Astrocyte of the cerebellum (primary cell): ENCODE results near the gene CASP10.

ENCODE experiments used
- DNase-seq: peaks from one replicate; pipeline ENCODE4 v3.0.0-alpha.2; 2011; ENCODE audit warnings: low read depth
- H3K4me3 ChIP-seq: 2 replicates; pipeline ENCODE4 v1.5.1; 2011; ENCODE audit warnings: mild to moderate bottlenecking, low read depth, low read length, moderate library complexity
- CTCF ChIP-seq: IDR thresholded peaks from 2 replicates; pipeline ENCODE4 v1.5.1; 2012; ENCODE audit warnings: low read length, low read depth, moderate library complexity, mild to moderate bottlenecking; ENCODE audit errors: missing control alignments
- in situ Hi-C: cut with HindIII; loops from 2 replicates; pipeline ENCODE4 v1.10.0; 2017; ENCODE audit warnings: low sequenced_read_pairs

The CASP10 gene

GRCh38 chr2:201264472-201265173 lies 81.7 kb downstream of the CASP10 start:
- no peak overlapping the region for H3K4me3 ChIP-seq
- no peak for TF ChIP-seq CTCF
- in situ Hi-C loops: no loop called here
- DNase-seq: no peak

GRCh38 chr2:201266629-201267028 lies 83.7 kb downstream of the CASP10 start:
- no peak overlapping the region for H3K4me3 ChIP-seq
- no peak for TF ChIP-seq CTCF
- DNase-seq: no peak
- in situ Hi-C loops: no loop called here

GRCh38 chr2:201267278-201268030 lies 84.5 kb downstream of the CASP10 start:
- H3K4me3 ChIP-seq: no peak overlapping the region
- TF ChIP-seq CTCF: no peak
- no peak for DNase-seq
- in situ Hi-C loops: no loop called here

GRCh38 chr2:201269764-201270163 lies 86.8 kb downstream of the CASP10 start:
- TF ChIP-seq CTCF: no peak
- H3K4me3 ChIP-seq: no peak overlapping the region
- in situ Hi-C loops: no loop called here
- no peak for DNase-seq

GRCh38 chr2:201270293-201271001 lies 87.5 kb downstream of the CASP10 start:
- no peak for DNase-seq
- no peak overlapping the region for H3K4me3 ChIP-seq
- in situ Hi-C loops: no loop called here
- no peak for TF ChIP-seq CTCF

- in situ Hi-C loops: no loop called here
- no peak for TF ChIP-seq CTCF
- DNase-seq: no peak
- no peak overlapping the region for H3K4me3 ChIP-seq
These were observed 89.0 kb downstream of the CASP10 start for GRCh38 chr2:201271917-201272316.
